Measurements from ENCODE around the gene MTURN.

Gene MTURN

DNA sequence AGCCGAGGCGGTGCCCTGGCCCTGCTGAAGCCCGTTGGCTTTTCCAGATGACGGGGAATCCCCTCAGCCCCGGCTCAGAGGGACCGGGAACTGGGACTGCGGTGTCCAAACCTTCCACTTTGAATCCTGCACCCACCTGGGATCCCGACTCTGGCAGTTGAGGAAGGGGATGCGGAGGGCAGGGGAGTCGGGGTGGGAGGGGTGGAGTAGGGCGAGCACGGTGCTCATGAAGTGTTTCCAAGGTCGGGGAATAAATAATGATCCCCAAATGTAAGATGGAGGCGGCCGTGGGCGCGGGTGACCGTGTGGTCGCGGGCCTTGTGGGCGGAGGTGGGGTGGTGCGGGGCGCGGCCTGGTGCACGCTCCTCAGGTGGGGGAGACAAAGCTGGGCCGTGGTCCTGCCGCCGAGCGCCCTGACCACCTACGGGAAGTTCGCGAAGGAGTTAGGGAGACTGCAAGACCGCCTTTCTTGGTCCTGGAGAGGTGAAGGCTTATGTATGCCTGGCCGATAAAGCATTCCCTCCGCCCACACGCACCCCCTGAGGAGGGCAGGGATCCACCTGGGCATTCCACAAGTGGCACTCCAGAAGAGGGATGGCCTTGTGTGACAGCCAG is 1.4 kb downstream of the MTURN start:
- DNase-seq, result no peak

DNA sequence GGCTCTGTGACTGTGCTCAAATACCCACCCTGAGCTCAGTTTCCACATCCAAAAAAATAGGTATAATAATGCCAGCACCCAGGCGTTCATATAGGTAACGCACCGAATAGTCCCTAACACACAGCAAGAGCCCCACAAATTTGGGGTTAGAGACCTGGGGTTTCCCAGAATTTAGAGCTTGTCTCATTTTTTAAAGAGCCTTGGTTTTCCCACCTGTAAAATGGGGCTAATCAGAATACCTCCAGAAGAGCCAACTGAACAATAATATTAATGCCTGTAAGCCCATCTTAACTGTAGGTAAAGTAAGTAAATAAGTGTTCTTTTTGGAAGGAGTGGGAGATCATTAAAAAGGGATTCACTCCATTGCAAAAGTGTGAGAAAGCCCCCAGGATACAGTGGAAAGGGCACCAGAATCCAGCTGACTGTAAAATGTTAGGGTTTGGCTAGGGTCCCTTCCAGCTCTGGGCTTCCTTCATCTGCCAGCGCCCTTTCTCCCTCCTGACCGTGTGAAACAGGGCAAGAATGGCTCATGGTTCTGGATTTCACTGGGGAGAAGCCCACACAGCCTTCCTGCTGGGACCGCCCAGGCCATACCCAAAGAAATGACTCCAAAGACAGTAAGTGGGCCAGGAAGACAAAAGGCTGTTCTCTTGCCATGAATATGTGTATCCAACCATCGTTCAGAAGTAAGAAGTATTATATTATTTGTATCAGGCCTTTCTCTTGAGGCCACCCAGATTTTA is 2.1 kb downstream of the MTURN start:
- no peak for DNase-seq

DNA sequence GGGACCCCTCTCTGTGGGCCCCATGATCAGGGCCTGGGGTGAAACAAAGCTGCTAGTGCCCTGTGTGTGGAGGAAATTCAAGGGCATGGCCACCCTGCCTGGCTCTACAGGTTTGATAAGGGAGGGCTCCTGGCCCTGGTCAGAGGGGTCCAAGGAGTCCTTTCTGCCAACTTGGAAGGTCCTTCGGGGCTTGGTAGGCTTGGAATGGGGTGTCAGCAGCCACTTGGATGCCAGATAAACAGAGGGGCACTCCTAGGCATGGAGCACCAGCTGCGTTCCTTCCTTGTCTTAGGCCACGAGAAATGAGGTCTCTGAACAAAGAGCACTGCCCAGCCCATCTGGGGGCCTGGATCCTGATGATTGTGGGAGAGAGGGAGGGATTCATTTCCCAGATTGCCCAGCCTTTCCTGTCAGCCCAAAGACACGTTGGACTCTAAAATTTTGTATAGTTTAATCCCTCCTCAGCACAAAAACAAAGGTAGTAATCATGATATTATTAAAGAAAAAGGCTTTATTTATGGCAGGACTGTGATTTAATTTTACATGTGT is 5.1 kb downstream of the MTURN start:
- DNase-seq, result no peak

DNA sequence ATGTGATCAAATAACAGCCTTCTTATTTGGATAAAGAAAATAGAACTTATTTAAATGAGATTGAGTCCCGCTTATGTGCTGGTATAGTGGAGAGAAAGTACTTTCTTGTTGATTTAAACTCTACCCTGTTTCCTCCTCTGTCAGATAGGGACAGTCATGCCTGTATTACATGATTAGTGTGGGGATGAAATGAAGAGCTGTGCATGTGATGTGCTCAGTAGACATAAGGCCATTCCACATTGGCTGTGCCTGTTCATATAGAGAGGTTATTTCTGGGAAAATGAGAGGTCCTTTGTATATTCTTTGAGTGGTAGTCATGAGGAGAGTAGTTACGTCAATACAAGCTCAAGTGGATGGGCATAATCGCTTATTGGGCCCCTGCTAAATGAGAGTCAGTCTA is 5.7 kb downstream of the MTURN start:
- DNase-seq, result no peak

DNA sequence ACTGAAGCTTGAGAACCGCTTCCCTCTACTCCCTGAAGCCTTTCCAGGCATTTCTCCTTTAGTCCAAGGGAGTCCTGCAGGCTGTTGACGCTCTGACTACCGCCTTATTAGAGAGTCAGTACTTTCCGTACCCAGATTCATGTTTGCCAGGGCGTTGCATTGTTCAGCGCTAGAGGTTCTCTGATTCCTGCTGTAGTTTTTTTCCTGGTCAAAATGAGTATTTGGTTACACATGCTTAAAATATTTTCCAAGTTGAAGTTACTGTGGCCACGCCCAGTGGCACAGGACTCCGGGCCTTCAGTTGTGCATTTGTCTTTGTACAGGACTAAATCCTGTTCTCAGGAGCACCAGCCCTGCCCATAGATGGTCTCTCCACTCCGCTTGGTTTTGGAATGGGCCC is 7.9 kb downstream of the MTURN start:
- no peak for DNase-seq

DNA sequence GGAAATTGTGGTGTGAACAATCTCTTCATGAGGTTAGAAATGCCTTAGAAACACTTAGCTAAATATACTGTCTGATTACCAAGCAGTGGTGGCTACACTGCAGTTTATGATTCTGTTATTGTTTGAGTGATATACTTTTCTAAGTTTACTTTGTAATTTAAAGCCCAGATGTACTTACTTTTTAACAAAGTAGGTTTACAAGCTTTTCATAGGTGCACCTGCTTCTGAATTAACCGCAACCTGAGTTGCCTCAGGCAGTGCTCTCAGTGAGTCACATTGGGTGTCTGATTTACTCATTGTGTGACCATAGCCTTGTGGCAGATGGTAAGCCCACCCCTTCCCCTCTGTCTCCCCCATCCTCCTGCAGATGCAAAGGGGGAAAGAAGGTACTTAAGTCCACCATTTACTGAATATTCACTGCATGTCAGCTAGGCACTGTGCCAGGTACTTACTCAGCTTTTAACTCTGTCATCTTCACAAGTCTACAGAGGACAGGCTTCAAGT is 9.0 kb downstream of the MTURN start:
- no peak for DNase-seq

DNA sequence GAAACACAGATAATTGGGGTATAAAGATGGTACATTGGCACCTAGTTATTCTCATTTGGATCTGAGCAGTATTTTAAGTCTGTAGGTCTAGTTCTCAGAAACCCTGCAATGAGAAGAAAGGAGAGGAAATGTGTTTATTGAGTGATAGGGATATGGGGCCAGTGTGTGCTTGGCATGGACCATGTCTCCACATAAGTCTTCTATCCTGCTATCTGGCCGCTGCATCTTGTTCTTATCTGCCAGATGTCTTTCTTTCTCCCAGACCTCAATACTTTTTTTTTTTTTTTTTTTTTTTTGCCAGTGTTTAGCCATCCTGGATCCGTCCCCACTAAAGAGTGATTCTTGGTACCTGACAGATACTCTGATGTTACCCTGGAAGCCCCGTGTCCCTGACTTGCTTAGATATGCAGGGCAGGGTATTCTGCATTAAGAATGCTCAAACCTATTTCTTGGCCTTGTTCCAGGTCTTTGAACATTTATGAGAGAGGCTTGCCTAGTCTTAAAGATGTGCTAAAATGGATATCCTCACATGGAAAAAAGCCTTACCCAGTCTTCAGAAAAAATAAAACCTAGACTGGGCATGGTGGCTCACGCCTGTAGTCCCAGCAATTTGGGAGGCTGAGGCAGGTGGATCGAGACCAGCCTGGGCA is 10.0 kb downstream of the MTURN start:
- DNase-seq, result no peak

DNA sequence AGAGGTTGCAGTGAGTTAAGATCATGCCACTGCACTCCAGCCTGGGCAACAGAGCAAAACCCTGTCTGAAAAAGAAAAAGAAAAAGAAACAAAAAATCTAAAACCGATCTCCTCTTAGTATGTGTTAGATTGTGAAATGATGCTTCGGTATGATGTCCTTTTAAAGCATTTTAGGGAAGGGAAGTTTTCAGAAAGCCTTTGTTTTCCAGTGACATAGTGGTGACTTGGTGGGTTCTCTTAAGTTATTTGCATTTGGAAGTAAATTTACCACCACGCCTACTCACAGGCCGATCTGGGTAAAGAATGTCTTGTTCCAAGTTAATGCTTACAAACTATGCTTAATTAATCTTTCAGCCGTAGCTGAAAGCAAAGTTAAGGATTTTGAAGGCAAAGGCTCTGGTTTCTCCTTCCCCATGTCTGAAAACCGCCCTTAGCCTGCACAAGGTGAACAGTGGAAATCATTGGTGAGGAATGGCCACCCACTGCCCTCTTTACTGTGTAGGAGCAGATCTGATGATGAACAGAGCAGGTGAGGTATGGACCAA is 10.7 kb downstream of the MTURN start:
- DNase-seq, result no peak

DNA sequence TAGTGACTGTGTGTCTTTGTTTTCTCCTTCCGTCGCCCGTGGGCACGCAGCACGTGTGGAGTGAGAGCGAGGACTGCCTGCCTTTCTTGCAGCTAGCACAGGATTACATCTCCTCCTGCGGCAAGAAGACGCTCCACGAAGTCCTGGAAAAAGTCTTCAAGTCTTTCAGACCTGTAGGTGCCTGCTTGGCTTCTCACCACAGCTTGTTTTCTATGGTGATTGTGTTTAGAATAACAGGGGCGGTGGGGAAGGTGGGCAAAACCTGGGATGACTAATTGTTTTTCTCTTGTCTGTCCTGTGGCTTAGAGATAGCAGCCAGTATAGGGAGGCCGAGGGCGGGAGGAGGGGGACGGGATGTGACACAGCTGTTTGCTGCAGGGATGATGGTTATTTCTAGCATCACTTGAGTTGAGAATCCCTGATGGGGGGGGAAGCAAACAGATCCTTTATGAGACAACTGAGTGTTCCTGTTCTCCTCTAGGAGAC is 11.4 kb downstream of the MTURN start:
- DNase-seq, result no peak

DNA sequence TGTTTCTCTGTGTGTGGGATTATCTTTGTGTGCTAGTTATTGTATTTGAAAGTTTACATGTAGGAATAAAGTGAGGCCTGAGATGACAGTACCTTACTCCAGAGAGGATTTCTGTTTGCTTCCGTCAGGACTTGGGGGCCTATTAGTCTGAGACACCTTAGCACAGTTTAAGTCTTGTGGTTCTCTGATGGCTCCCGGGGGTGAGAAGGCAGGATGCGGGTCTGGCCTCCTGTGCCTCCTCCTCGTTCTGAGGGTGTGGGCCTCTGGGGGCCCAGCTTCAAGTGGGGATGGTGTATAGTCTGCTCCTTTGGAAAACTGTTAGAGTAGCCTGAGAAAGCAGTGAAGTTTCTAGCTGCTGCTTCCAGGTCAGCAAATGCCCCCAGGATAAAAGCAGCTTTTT is 12.4 kb downstream of the MTURN start:
- no peak for DNase-seq

DNA sequence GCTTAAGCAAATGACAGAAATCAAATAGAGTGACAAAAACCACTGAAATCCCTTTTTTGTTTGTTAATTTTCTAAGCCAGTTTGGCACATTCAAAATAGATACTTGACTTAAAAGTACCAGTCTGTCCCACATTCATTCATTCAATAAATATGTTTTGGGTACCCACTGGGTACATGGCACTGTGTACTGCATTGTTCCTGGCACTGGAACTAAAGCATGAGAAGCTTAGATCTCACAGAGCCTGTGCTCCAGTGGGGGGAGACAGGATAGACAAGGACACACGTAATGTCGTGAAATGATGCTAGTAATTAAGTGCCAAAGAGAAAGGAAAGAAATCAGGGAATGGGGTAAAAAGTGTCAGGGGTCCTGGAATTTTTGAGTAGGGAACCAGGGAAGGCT is 13.0 kb downstream of the MTURN start:
- DNase-seq, result no peak

DNA sequence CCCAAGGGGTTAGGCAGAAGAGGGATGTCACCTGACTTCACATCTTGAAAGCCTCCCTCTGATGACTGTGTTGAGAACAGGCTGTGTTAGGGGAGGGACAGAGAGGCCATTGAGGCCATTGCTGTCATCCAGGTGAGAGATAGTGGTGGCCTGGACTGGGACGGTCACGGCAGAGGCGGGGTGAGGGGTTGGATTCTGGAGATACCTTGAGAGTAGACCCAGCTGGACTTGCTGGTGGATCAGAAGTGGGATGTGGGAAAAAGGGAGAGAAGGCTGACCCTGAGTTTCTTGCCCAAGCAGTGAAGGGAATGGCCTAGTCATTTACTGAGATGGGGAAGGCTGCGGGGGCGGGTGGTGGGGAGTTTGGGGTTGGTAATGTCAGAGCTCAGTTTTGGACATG is 13.6 kb downstream of the MTURN start:
- DNase-seq, result no peak

DNA sequence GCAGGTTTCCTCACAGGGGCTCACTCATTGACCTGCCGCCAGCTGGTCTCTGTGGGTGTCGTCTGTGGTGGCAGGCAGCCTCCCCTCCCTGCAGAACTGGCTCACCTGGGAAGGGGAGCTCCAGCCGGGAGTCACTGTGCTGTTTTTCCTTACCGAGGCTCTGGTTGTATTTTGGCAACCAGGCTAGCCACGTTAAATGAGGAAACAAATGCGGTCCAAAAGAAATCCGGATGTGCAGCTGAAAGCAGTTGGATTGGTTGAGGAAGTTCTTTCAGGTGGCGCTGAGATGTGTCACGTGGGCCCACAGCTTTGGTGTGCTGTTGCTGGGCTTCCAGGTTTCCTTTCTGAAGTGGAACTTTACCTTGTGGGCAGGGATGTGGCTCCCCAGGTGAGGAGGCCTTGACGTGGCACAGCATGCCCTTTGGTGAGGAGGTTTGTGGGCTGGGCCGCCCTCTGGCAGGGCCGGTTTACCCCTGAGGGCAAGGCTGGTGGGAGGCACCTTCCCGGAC is 14.2 kb downstream of the MTURN start:
- peak in 1 of 2 donors; percentile 22 for DNase-seq

DNA sequence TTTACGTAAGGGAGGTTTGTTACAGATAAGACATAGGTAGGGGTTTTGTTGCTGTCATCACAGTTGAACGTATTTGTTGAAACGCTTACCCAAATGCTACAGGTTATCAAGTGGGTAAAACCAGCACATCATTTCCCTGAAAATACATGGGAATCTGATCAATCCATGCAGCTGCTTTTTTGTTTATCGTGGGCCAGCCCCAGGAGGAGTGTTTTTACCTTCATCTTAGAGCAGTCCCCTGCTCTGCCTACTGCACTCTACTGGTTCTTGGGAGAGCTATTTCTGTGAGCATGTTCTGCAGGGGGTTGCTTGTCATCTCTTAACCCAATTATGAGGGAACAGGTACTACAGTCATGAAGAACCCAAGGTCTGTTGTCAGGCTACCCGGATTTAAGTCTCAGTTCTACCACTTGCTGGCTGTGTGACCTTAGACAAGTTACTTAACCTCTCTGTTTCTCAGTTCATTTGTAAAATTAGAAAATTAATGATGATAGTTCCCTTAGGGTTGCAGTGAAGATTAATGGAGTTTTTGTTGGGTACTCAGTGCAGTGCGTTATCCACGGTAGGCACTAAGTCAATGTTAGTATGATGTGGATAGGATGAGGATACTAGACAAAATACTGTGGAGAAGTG is 15.0 kb downstream of the MTURN start:
- DNase-seq, result no peak

DNA sequence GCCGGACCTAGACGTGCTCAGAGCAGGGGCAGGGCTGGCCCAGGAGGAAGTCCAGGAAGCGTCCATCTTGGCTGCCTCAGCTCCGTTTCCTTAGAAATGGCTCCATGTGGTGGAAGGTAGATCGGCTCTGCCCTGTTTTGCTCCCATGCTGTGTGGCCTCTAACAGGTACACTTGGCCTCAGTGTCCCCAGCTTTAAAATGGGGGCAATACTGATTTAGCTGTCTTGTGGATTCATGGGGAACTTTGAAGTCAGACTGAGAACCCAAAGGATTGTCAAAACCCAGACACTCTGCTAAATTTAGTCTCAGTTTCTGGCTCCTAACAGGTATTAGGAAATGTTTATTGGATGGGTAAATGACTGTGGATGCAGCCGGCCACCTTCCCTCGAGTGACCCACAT is 15.9 kb downstream of the MTURN start:
- DNase-seq, result no peak

DNA sequence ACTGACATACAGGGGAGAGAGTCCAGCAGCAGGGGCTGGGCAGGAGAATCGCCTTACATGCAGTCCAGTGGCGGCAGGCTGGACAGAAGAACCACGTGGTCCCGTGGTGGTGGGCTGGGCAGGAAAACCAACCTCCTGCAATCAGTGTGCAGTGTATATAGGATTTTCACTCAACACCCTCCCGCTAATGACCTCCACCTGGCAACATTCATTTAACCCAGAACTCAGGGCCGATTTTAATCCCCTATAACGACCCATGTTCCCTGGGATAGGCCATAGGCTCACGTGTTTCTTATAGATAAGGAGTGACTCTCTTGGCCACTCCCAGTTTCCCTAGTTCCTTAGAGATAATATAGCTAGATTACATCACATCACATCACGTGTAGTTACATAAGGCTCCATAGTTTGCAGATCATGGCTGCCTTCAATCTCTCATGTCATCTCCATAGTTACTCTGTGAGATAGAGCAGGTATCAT is 19.4 kb downstream of the MTURN start:
- DNase-seq, result no peak

DNA sequence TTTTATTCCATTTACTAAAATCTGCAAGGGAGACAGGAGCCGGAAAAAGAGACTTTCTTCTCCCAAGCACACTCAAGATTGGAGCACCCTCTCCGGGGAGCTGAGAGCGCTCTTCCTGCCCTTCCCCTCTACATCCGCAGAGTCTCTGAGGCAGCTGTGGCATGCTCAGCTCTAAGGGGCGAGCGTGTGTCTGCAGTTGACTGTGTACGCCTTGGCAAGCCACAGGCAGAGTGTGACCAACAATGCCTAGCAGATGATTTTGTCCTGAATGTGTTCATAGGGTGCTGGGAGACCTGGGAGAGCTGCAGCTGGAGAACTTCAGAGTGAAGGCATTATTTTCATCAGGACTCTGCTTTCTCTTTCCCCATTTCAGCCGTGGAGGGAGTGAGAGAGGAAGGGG is 20.7 kb downstream of the MTURN start:
- DNase-seq, result no peak

DNA sequence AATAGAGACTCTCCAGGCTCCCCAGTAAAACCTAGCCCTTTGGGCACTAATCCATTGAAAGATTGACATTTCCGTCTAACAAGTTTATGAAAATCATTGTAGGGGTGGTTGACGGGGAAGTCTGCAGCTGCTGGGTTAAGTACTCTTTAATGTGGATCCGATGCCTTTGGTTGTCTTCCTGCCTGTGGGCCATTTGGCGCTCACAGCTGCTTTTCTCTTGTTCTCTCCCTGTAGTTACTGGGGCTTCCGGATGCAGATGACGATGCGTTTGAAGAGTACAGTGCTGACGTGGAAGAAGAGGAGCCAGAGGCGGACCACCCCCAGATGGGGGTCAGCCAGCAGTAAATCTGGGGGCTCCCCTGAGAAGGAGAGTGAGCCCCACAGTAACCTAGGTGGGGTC is 22.4 kb downstream of the MTURN start:
- DNase-seq, result peak in 1 of 2 donors; percentile 21

DNA sequence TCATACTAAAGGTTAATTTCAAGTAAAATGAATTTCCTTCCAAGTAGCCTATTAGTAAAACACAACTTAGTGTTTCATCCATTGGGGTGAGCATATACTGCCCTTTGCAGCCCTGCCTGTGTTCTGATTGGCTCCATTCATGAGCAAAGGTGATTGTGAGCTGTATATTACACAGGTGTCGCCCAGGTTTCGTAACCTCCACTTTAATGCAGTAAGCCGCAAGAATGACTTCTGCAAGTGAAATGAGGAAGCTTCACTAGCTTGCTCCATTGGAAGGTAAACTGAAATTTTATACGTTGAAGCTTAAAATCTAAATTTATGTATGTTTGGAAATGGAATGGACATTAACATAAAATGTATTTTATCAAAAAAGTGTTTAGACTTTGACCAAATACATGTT is 24.4 kb downstream of the MTURN start:
- no peak for DNase-seq

DNA sequence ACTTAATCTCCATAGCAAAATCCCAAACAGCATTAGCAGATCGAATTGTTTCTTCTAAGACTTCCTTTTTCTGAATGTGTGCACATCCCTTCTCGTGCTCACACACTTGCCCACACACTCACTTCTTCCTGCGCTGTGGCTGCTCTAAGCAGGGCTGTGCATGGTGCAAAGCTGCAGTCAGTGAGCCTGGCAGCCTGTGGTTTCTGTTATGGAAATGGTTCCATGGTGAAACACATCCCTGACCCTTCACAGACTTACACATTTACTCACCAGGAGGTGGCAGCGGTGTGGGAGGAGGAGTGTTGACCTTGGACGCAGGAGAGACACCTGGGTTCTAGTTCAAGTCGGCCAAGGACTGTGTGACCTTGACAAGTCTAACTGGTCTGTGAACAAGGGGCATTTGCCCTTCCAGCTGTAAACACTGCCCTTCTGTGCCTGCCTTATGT is 24.9 kb downstream of the MTURN start:
- DNase-seq, result peak in 1 of 2 donors; percentile 17

DNA sequence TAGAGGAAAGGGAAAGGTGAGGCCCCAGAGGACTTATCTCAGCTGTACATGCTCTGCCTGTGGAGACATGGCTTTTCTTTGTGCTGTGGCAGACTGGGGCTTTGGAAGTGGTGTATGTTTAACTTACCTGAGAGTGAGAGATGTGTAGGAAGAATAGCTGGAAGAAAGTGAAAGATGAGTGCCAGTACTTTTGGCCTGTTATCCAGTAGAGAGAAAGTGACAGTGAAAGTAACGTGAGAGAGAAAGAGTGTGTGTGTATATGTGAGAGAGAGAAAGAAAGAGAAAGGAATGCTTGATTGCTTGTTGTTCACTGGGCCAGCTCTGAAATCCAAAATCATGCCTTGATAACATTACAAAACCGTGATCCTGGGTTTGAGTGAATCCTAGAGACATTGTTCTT is 25.5 kb downstream of the MTURN start:
- DNase-seq, result no peak

DNA sequence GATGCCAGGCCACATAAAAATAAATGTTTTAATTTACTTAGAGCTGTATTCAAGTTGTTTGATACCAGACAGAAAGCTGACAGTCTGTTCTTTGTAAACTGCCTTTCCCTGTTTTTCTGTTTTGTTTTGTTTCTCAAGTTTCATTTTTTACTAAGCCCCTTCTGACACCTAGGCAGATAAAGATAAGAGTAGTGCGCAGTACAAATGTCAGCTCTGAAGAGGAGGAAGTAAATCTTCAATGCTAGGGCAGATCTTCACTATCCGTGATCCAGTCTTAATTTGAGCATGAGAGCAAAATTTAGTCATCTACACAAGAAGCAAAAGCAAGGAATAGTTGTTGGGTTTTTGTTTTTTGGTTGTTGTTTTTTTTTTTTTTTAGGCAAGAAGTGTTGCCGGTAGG is 27.3 kb downstream of the MTURN start:
- DNase-seq, result no peak

All from stimulated activated CD4-positive, alpha-beta T cell treated with anti-CD3 and anti-CD28 coated beads, Interleukin-2, amount 100 ng/mL, for 24 hours (primary cell).